ENCODE data around the gene POLR3B. TPM values are rescaled to one million over a fixed set of nuclear protein-coding genes. Genes with fewer than 3 reads are reported as not detected.

Gene POLR3B
- total RNA-seq, 1 donor from 2014 or later = 7.3 TPM

DNA sequence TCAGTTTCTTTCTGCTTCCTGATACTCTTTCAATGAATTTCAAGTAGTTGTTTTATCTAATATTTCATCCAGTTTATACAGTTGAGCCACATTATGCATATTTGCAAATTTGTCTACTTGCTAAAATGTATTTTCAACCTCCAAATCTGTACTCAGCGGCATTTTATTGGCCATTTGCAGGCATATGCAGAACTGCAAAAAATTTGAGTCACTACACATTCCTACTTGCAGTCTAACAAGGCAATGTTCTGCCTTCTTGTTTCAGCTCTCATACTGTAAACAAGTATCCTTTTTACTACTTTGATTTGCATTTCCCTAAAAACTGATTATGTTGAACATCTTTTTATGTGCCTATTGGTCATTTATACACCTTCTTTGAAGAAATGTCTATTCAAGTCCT lies 55.0 kb downstream of the POLR3B start:
- Mint-ChIP-seq H3K27ac (no peak overlapping the region), H3K9me3 (no peaks in the 10 kb centered on the region), H3K4me1 (no peaks in the 10 kb centered on the region), H3K36me3 (ENCODE audit: low read depth) (peaks cover 55% of the 10 kb centered on the region), H3K4me3 (no peak overlapping the region), H3K27me3 (no peaks in the 10 kb centered on the region)
- ATAC-seq (ENCODE audit: low read depth) = no peak
- DNase-seq = no peak
- TF ChIP-seq, protein P1, sequence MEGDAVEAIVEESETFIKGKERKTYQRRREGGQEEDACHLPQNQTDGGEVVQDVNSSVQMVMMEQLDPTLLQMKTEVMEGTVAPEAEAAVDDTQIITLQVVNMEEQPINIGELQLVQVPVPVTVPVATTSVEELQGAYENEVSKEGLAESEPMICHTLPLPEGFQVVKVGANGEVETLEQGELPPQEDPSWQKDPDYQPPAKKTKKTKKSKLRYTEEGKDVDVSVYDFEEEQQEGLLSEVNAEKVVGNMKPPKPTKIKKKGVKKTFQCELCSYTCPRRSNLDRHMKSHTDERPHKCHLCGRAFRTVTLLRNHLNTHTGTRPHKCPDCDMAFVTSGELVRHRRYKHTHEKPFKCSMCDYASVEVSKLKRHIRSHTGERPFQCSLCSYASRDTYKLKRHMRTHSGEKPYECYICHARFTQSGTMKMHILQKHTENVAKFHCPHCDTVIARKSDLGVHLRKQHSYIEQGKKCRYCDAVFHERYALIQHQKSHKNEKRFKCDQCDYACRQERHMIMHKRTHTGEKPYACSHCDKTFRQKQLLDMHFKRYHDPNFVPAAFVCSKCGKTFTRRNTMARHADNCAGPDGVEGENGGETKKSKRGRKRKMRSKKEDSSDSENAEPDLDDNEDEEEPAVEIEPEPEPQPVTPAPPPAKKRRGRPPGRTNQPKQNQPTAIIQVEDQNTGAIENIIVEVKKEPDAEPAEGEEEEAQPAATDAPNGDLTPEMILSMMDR (IDR thresholded peaks at IDR 0.05) = no peak
- ChIA-PET POLR2A (no interaction called here), CTCF (no interaction called here)
- intact Hi-C loops (cut with micrococcal nuclease) = no loop called here

DNA sequence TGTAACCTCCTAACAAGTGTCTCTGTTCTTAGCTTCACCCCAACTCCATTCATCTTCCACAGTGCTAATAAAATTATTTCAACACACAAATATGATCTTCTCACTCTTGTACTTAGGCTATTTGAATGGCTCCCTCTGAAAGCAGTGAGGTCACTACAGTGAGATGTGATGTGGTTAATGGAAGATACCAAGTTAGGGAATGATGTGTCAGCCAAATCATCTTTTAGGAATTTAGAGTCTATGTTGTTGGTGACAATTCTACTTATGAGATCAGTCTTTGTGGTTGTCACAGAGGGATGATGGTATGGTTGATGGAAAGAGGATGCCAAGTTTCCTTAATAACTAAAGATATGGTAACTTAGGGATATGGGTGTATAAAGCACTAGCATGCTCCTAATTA lies 57.6 kb downstream of the POLR3B start:
- TF ChIP-seq, protein P1 (IDR thresholded peaks at IDR 0.05) = no peak
- ChIA-PET CTCF (no interaction called here), POLR2A (no interaction called here)
- intact Hi-C loops (cut with micrococcal nuclease) = no loop called here
- ATAC-seq (ENCODE audit: low read depth) (no peak), DNase-seq (no peak)
- Mint-ChIP-seq H3K27ac (no peak overlapping the region), H3K4me3 (no peak overlapping the region), H3K36me3 (ENCODE audit: low read depth) (peaks cover 60% of the 10 kb centered on the region), H3K27me3 (no peaks in the 10 kb centered on the region), H3K4me1 (no peaks in the 10 kb centered on the region), H3K9me3 (no peaks in the 10 kb centered on the region)

DNA sequence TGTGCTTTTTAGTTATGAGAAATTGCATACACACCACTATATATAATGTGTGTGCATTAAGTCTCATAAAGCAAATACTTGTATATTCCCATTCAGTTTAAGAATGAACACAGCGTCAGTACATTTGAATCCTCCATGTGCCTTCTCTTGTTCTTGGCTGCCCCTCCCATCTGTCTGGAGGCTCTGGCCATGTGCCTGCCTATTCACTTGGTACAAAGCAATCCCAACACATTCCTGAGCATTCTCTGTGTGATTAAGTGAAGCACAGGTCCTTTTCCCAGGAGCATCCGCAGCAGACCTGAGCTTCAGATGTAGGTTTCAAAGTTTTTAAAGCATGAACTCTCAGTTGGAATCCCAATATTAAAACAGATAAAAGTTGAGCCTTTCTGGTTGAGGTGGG lies 58.7 kb downstream of the POLR3B start:
- Mint-ChIP-seq H3K4me1 (no peaks in the 10 kb centered on the region), H3K36me3 (ENCODE audit: low read depth) (peaks cover 56% of the 10 kb centered on the region), H3K27ac (no peak overlapping the region), H3K9me3 (no peaks in the 10 kb centered on the region), H3K4me3 (no peak overlapping the region), H3K27me3 (no peaks in the 10 kb centered on the region)
- DNase-seq (no peak), ATAC-seq (ENCODE audit: low read depth) (no peak)
- TF ChIP-seq, protein P1 (IDR thresholded peaks at IDR 0.05) = no peak
- CTCF ChIA-PET = no interaction called here
- intact Hi-C loops (cut with micrococcal nuclease) = no loop called here
- POLR2A ChIA-PET = no interaction called here

DNA sequence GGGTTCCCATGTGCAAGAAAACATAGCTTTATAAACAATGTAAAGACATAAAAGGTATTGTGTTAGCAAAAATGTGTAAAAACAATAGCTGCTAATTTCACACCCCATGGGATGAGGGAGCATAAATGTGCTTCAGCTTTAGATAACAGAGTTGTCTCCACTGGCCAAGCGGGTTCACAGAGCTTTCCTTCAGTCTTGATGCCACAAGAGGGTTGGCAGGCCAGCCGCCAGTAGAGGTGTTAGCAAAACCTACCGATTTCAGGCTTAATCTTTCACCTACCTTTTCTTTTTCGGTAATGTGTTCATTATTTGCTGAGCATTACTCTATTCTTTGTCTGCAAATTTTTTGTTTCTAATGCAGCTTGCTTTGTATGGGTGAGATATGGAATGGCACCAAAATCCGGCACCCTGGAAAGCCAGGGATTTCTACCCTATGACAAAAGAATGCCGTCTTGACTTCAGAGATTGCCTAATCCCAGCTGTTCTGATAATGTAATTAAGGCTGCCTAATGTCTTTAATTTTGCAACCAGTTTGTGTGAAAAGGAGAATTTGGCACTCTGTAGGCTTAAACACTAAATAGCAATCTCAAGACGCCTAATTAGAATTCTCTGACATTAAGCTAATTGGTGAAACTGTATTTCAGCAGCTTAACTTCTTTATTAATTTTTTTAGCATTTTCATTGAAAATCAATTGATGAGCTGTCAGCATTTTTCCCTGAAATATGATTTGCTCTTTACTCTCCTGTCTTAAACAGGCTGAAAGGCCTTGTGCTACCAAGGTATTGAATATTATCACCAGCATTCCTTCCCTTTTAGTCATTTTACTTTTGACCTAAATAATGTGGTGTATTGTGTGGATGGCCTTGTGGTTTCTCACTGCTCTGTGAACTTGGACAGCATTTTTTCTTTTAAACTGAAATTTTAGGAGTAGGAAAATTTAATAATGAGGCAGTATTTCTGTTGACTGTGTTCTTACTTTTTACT lies 60.7 kb downstream of the POLR3B start:
- H3K36me3 Mint-ChIP-seq (ENCODE audit: low read depth) = peaks cover 44% of the 10 kb centered on the region
- no peak for ATAC-seq (ENCODE audit: low read depth)
- POLR2A ChIA-PET = no interaction called here
- H3K4me3 Mint-ChIP-seq = no peak overlapping the region
- CTCF ChIA-PET = no interaction called here
- intact Hi-C loops (cut with micrococcal nuclease) = no loop called here
- H3K4me1 Mint-ChIP-seq = no peaks in the 10 kb centered on the region
- no peaks in the 10 kb centered on the region for H3K27me3 Mint-ChIP-seq
- TF ChIP-seq, protein P1 (IDR thresholded peaks at IDR 0.05) = no peak
- no peak for DNase-seq
- no peak overlapping the region for H3K27ac Mint-ChIP-seq
- no peaks in the 10 kb centered on the region for H3K9me3 Mint-ChIP-seq

DNA sequence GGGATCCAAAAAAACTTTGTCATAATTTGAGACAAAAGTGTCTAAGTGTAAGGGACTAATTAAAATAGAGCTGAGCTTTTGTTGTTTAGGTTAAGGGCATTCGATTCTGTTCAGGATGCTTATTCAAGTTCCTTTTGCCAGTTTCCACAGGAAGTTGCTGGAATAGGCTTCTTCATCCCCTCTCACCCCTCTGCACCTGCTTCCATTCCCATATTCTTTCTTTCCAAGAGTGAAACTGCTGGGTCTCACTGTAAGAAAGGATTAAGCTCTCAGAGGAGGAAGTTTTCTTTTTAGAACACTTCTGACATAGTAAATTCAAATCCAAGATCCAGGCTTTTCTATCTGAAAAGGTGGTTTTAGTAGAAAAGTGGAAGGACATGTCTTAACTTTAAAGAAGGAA lies 61.4 kb downstream of the POLR3B start:
- Mint-ChIP-seq H3K4me1 (no peaks in the 10 kb centered on the region), H3K27me3 (no peaks in the 10 kb centered on the region), H3K4me3 (no peak overlapping the region), H3K9me3 (no peaks in the 10 kb centered on the region), H3K36me3 (ENCODE audit: low read depth) (peaks cover 40% of the 10 kb centered on the region), H3K27ac (no peak overlapping the region)
- CTCF ChIA-PET = no interaction called here
- ATAC-seq (ENCODE audit: low read depth) = no peak
- intact Hi-C loops (cut with micrococcal nuclease) = no loop called here
- TF ChIP-seq, protein P1 (IDR thresholded peaks at IDR 0.05) = no peak
- no peak for DNase-seq
- POLR2A ChIA-PET = no interaction called here

All from activated B cell treated with CpG ODN at 0.5 μM for 24 hours (primary cell).